Endodermal cell (in vitro differentiated cells): Measurements from ENCODE around the gene KIAA1328. TPM values are rescaled to one million over a fixed set of nuclear protein-coding genes. Genes with fewer than 3 reads are reported as not detected.
A peak's percentile ranks its signal among the peaks of the same experiment; 100 is the strongest.

Experiments
- DNase-seq: peaks from one replicate; pipeline ENCODE4 v3.0.0-alpha.2; 2017
- H3K27ac ChIP-seq: 2 replicates; pipeline ENCODE4 v1.5.1; 2013; ENCODE audit warnings: mild to moderate bottlenecking, low read depth, low read length, moderate library complexity
- H3K27me3 ChIP-seq: 2 replicates; pipeline ENCODE4 v1.6.1; 2013; ENCODE audit warnings: mild to moderate bottlenecking, low read length, moderate library complexity; ENCODE audit not compliant: insufficient read depth, control insufficient read depth, poor library complexity, severe bottlenecking
- H3K36me3 ChIP-seq: 2 replicates; pipeline ENCODE4 v1.7.0; 2013; ENCODE audit warnings: mild to moderate bottlenecking, low read length, moderate library complexity; ENCODE audit not compliant: control insufficient read depth, insufficient read depth
- H3K4me1 ChIP-seq: one replicate; pipeline ENCODE4 v1.7.0; 2013; ENCODE audit warnings: low read length; ENCODE audit not compliant: control insufficient read depth, insufficient read depth
- H3K4me3 ChIP-seq: 2 replicates; pipeline ENCODE4 v1.5.1; 2013; ENCODE audit warnings: mild to moderate bottlenecking, low read length, moderate library complexity
- H3K9ac ChIP-seq: 2 replicates; pipeline ENCODE4 v1.6.1; 2013; ENCODE audit warnings: mild to moderate bottlenecking, low read length, moderate library complexity; ENCODE audit not compliant: poor library complexity, severe bottlenecking; ENCODE audit errors: extremely low read depth
- H3K9me3 ChIP-seq: 2 replicates; pipeline ENCODE4 v1.6.1; 2013; ENCODE audit warnings: mild to moderate bottlenecking, low read length, moderate library complexity; ENCODE audit not compliant: control insufficient read depth
- H3K27ac Mint-ChIP-seq: 2 replicates; pipeline ENCODE4 v1.8.0; 2020; ENCODE audit warnings: mixed read lengths
- H3K27me3 Mint-ChIP-seq: 2 replicates; pipeline ENCODE4 v1.8.0; 2021; ENCODE audit warnings: mild to moderate bottlenecking, mixed read lengths; ENCODE audit not compliant: insufficient read depth
- H3K36me3 Mint-ChIP-seq: 2 replicates; pipeline ENCODE4 v1.8.0; 2020; ENCODE audit warnings: low read depth, mixed read lengths
- H3K4me1 Mint-ChIP-seq: 2 replicates; pipeline ENCODE4 v1.8.0; 2020; ENCODE audit warnings: mixed read lengths
- H3K4me3 Mint-ChIP-seq: 2 replicates; pipeline ENCODE4 v1.8.0; 2020; ENCODE audit warnings: mild to moderate bottlenecking, moderate library complexity, mixed read lengths
- H3K9me3 Mint-ChIP-seq: 2 replicates; pipeline ENCODE4 v1.8.0; 2020; ENCODE audit warnings: mild to moderate bottlenecking, mixed read lengths
- WGBS, 2 experiments: methylation state at CpG; one replicate each; pipeline versions ENCODE4 v1.1.5 to v1.1.7; 2013; ENCODE audit warnings: missing lambda C conversion rate in 2 of 2, mixed read lengths in 1 of 2; ENCODE audit not compliant: insufficient coverage in 1 of 2, insufficient read length in 1 of 2; 5-methylcytosine and 5-hydroxymethylcytosine counted together
- total RNA-seq, 2 donors: library from RNA; stranded (reverse); fragmentation: NEBNext Ultra II Directional in 1 of 2; extraction: Animal tissue kit (Norgen Biotek cat#: 25700) in 1 of 2; gene quantifications; 2 replicates in 1 of 2; 3 replicates in 1 of 2; pipeline ENCODE4 v1.2.1, GENCODE V29; 2021
- TF ChIP-seq, protein P1 (sequence below): fragments of 200-600 bp; sonication (generic); conservative IDR thresholded peaks from 2 replicates; pipeline ENCODE4 v1.5.0; 2021; ENCODE audit warnings: antibody characterized with exemption, mild to moderate bottlenecking

Gene KIAA1328
- total RNA-seq, 2 donors from 2014 or later: 7.6 to 8.4 TPM

DNA sequence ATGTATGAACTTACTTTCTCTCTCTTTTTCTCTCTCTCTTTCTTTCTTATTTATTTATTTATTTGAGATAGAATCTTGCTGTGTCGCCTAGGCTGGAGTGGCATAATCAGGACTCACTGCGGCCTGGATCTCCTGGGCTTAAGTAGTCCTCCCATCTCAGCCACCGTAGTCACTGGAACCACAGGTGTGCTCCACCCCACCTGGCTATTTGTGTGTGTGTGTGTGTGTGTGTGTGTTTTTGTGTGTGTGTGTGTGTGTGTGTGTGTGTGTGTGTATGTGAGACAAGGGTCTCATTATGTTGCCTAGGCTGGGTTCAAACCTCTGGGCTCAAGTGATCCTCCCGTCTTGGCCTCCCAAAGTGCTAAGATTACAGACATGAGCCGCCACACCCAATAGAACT is 64.3 kb downstream of the KIAA1328 start:
- Histone ChIP-seq H3K4me3 (no peak overlapping the region), H3K27me3 (no peaks in the 10 kb centered on the region), H3K27ac (no peak overlapping the region), H3K9me3 (no peaks in the 10 kb centered on the region), H3K9ac (no peak overlapping the region), H3K36me3 (no peaks in the 10 kb centered on the region), H3K4me1 (no peaks in the 10 kb centered on the region)
- Mint-ChIP-seq H3K27me3 (no peaks in the 10 kb centered on the region), H3K9me3 (no peaks in the 10 kb centered on the region), H3K36me3 (no peaks in the 10 kb centered on the region), H3K4me3 (no peak overlapping the region), H3K27ac (no peak overlapping the region), H3K4me1 (peaks cover 9% of the 10 kb centered on the region)
- 94% methylated on average over 5 of the region's 5 CpGs; no CpG with 5 or more reads in 1 of the 2 experiments for WGBS, 2 experiments
- DNase-seq: no peak
- TF ChIP-seq, protein P1, sequence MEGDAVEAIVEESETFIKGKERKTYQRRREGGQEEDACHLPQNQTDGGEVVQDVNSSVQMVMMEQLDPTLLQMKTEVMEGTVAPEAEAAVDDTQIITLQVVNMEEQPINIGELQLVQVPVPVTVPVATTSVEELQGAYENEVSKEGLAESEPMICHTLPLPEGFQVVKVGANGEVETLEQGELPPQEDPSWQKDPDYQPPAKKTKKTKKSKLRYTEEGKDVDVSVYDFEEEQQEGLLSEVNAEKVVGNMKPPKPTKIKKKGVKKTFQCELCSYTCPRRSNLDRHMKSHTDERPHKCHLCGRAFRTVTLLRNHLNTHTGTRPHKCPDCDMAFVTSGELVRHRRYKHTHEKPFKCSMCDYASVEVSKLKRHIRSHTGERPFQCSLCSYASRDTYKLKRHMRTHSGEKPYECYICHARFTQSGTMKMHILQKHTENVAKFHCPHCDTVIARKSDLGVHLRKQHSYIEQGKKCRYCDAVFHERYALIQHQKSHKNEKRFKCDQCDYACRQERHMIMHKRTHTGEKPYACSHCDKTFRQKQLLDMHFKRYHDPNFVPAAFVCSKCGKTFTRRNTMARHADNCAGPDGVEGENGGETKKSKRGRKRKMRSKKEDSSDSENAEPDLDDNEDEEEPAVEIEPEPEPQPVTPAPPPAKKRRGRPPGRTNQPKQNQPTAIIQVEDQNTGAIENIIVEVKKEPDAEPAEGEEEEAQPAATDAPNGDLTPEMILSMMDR: no peak

DNA sequence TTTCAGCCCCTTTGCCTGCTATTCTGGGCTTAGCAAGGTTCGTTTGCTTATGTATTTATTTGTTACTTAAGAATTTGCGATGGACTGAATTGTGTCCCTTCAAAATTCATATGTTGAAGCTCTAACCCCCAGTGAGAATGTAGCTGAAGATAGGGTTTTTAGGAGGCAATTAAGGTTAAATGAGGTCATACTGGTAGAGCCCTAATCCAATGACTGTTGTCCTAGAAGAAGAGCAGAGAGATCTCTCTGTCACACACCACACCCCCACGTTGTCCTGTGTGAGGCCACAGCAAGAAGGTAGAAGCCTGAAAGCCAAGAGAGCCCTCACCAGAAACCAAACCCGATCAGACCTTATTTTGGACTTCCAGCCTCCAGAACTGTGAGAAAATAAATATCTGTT is 66.7 kb downstream of the KIAA1328 start:
- H3K27me3 Mint-ChIP-seq: no peaks in the 10 kb centered on the region
- 83 to 87% methylated on average over 2 to 4 of the region's 4 CpGs for WGBS, 2 experiments

DNA sequence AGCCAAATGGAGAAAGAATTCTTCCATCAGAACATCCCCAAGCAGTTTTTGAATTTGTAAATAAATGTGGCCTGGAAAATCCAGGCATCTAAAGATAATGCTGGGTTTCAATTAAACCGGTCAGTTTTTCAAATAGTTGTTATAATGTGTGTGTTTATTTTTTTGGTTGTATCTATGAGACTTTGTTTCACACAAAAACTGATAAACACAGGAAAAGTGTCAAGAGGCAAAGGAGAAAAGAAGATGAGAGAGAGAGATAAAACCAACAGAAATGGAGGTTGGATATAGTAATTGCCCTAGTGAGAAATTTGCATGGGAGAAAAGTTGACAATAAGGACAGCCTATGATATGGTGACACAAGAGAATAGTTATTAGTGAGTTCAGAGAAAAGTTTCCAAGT is 68.3 kb downstream of the KIAA1328 start:
- H3K27me3 ChIP-seq: no peaks in the 10 kb centered on the region
- H3K9me3 Mint-ChIP-seq: no peaks in the 10 kb centered on the region
- 60 to 96% methylated on average over 1 of the region's 1 CpG for WGBS, 2 experiments

More for the DNA sequence above, 66.7 kb downstream of the KIAA1328 start:
- H3K4me3 ChIP-seq: no peak overlapping the region
- DNase-seq: no peak
- peak overlapping the region; percentile 45 for H3K27ac Mint-ChIP-seq
- H3K27ac ChIP-seq: no peak overlapping the region
- peaks cover 7% of the 10 kb centered on the region for H3K9me3 ChIP-seq
- no peaks in the 10 kb centered on the region for H3K36me3 ChIP-seq
- H3K36me3 Mint-ChIP-seq: no peaks in the 10 kb centered on the region
- TF ChIP-seq, protein P1: no peak
- H3K4me1 ChIP-seq: no peaks in the 10 kb centered on the region
- H3K4me3 Mint-ChIP-seq: no peak overlapping the region
- no peaks in the 10 kb centered on the region for H3K9me3 Mint-ChIP-seq
- no peak overlapping the region for H3K9ac ChIP-seq
- peaks cover 4% of the 10 kb centered on the region for H3K4me1 Mint-ChIP-seq
- no peaks in the 10 kb centered on the region for H3K27me3 ChIP-seq

More for the DNA sequence above, 68.3 kb downstream of the KIAA1328 start:
- Histone ChIP-seq H3K9me3 (peaks cover 7% of the 10 kb centered on the region), H3K27ac (no peak overlapping the region), H3K4me1 (no peaks in the 10 kb centered on the region), H3K4me3 (no peak overlapping the region), H3K9ac (no peak overlapping the region), H3K36me3 (no peaks in the 10 kb centered on the region)
- no peaks in the 10 kb centered on the region for H3K27me3 Mint-ChIP-seq
- no peak overlapping the region for H3K4me3 Mint-ChIP-seq
- DNase-seq: no peak
- peaks cover 4% of the 10 kb centered on the region for H3K4me1 Mint-ChIP-seq
- H3K36me3 Mint-ChIP-seq: no peaks in the 10 kb centered on the region
- TF ChIP-seq, protein P1: no peak
- no peak overlapping the region for H3K27ac Mint-ChIP-seq
